ENCODE results near the gene CNOT11.

DNA sequence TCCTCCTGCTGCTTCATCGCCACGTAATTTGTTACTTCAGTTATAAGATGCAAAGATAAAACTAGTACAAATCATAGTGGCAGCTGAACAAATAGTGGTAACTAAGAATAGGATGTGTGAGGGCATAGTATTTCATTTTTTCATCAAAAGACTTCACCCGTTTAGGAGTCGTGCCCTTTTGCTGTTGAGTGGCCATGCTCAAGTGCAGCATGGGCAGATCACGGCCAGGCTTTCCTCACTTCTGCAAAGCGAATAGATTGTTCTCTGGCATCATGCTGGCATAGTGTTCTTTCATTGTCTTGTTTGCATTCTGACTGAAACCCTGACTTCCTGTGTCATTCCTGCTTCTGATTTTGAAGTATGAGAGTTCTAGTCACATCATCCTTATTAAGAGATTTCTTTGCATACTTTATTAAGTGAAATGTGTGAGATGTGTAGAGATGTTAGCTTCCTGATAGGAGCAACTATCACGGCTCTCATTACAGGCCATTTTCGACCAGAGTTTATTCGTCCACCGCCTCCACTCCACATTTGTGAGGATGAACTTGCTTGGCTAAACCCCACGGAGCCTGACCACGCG lies 11.8 kb downstream of the CNOT11 start:
- TF ChIP-seq POLR2AphosphoS5 (IDR thresholded peaks at IDR 0.05) (no peak), POLR2A (IDR thresholded peaks at IDR 0.05) (no peak)
- TF ChIP-seq, protein P1, sequence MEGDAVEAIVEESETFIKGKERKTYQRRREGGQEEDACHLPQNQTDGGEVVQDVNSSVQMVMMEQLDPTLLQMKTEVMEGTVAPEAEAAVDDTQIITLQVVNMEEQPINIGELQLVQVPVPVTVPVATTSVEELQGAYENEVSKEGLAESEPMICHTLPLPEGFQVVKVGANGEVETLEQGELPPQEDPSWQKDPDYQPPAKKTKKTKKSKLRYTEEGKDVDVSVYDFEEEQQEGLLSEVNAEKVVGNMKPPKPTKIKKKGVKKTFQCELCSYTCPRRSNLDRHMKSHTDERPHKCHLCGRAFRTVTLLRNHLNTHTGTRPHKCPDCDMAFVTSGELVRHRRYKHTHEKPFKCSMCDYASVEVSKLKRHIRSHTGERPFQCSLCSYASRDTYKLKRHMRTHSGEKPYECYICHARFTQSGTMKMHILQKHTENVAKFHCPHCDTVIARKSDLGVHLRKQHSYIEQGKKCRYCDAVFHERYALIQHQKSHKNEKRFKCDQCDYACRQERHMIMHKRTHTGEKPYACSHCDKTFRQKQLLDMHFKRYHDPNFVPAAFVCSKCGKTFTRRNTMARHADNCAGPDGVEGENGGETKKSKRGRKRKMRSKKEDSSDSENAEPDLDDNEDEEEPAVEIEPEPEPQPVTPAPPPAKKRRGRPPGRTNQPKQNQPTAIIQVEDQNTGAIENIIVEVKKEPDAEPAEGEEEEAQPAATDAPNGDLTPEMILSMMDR (IDR thresholded peaks at IDR 0.05) = no peak
